Left kidney (tissue), 8 donors: Measurements from ENCODE around the gene TUBB4B. TPM values are rescaled to one million over a fixed set of nuclear protein-coding genes. Genes with fewer than 3 reads are reported as not detected.

ENCODE experiments used
- DNase-seq: peaks from one replicate; pipeline ENCODE4 v3.0.0-alpha.2; 2013
- long read RNA-seq, 8 donors: transcript quantifications; one replicate each; lab custom pipeline, GENCODE V29; 2026
- polyA plus RNA-seq: library from polyadenylated mRNA; unstranded; fragments of 120-200 nt; gene quantifications from one replicate; pipeline ENCODE4 v1.2.1, GENCODE V29; 2013; ENCODE audit not compliant: insufficient read length

Gene TUBB4B
- 345 TPM for polyA plus RNA-seq
- long read RNA-seq, donor 1, transcript TUBB4B-201 (4 exons, 1,637 nt): major isoform, 245 of 259 reads
- long read RNA-seq, donor 1, partial matches to known transcripts: 10 of 259 reads
- long read RNA-seq, donor 1, other reads (novel, unspliced or antisense): 0 of 259 reads
- long read RNA-seq, donor 2, transcript TUBB4B-201 (4 exons, 1,637 nt): major isoform, 185 of 205 reads
- long read RNA-seq, donor 2, partial matches to known transcripts: 20 of 205 reads
- long read RNA-seq, donor 2, other reads (novel, unspliced or antisense): 0 of 205 reads
- long read RNA-seq, donor 3, transcript TUBB4B-201 (4 exons, 1,637 nt): major isoform, 190 of 285 reads
- long read RNA-seq, donor 3, partial matches to known transcripts: 94 of 285 reads
- long read RNA-seq, donor 3, other reads (novel, unspliced or antisense): 0 of 285 reads
- long read RNA-seq, donor 4, transcript TUBB4B-201 (4 exons, 1,637 nt): major isoform, 17 of 18 reads
- long read RNA-seq, donor 4, partial matches to known transcripts: 0 of 18 reads
- long read RNA-seq, donor 4, other reads (novel, unspliced or antisense): 0 of 18 reads
- long read RNA-seq, donor 5, transcript TUBB4B-201 (4 exons, 1,637 nt): major isoform, 359 of 386 reads
- long read RNA-seq, donor 5, partial matches to known transcripts: 21 of 386 reads
- long read RNA-seq, donor 5, other reads (novel, unspliced or antisense): 5 of 386 reads
- long read RNA-seq, donor 6, transcript TUBB4B-201 (4 exons, 1,637 nt): major isoform, 246 of 698 reads
- long read RNA-seq, donor 6, partial matches to known transcripts: 448 of 698 reads
- long read RNA-seq, donor 6, other reads (novel, unspliced or antisense): 0 of 698 reads
- long read RNA-seq, donor 7, transcript TUBB4B-201 (4 exons, 1,637 nt): major isoform, 241 of 570 reads
- long read RNA-seq, donor 7, partial matches to known transcripts: 326 of 570 reads
- long read RNA-seq, donor 7, other reads (novel, unspliced or antisense): 0 of 570 reads
- long read RNA-seq, donor 8, transcript TUBB4B-201 (4 exons, 1,637 nt): major isoform, 86 of 88 reads
- long read RNA-seq, donor 8, partial matches to known transcripts: 0 of 88 reads
- long read RNA-seq, donor 8, other reads (novel, unspliced or antisense): 0 of 88 reads

- peak; percentile 100 for DNase-seq
Measured at GRCh38 chr9:137240841-137241489, at the start of gene TUBB4B. Gene TUBB4B (plus strand): TSS chr9:137241287. CDS start chr9:137241361, 74 bp downstream.

GRCh38 chr9:137191691-137192447 lies 49.2 kb upstream of the TUBB4B start:
- DNase-seq: no peak

- no peak for DNase-seq
Measured at GRCh38 chr9:137192448-137192780, 48.7 kb upstream of the TUBB4B start.

- no peak for DNase-seq
Measured at GRCh38 chr9:137192859-137193258, 48.2 kb upstream of the TUBB4B start.

- DNase-seq: no peak
Measured at GRCh38 chr9:137193771-137194170, 47.3 kb upstream of the TUBB4B start.

GRCh38 chr9:137194388-137194787 lies 46.7 kb upstream of the TUBB4B start:
- DNase-seq: no peak

GRCh38 chr9:137194909-137195308 lies 46.2 kb upstream of the TUBB4B start:
- no peak for DNase-seq

GRCh38 chr9:137195525-137196220 lies 45.4 kb upstream of the TUBB4B start:
- DNase-seq: no peak

- no peak for DNase-seq
Measured at GRCh38 chr9:137198051-137198901, 42.8 kb upstream of the TUBB4B start.

- DNase-seq: no peak
Measured at GRCh38 chr9:137198902-137199283, 42.2 kb upstream of the TUBB4B start.

- no peak for DNase-seq
Measured at GRCh38 chr9:137199411-137200121, 41.5 kb upstream of the TUBB4B start.

- DNase-seq: peak; percentile 99
Measured at GRCh38 chr9:137200311-137201204, 40.5 kb upstream of the TUBB4B start, which contains the start of gene TPRN. Gene TPRN (minus strand): TSS chr9:137200741. CDS start chr9:137200711, 30 bp downstream.

- DNase-seq: no peak
Measured at GRCh38 chr9:137201205-137201868, 39.8 kb upstream of the TUBB4B start.

- DNase-seq: no peak
Measured at GRCh38 chr9:137202966-137203365, 38.1 kb upstream of the TUBB4B start.

- DNase-seq: no peak
Measured at GRCh38 chr9:137204731-137205125, 36.4 kb upstream of the TUBB4B start.

GRCh38 chr9:137205126-137206069 lies 35.7 kb upstream of the TUBB4B start, which contains the start of the genes NDOR1 and TMEM203:
Gene NDOR1 (plus strand): TSS chr9:137205700. CDS start chr9:137205778, 78 bp downstream.
Gene TMEM203 (minus strand): TSS chr9:137205648. CDS start chr9:137205414, 234 bp downstream.
- DNase-seq: peak; percentile 88
